A549 (cell line): Measurements from ENCODE around the gene ZBTB11.
A peak's percentile ranks its signal among the peaks of the same experiment; 100 is the strongest.

Experiments
- EP300 ChIP-seq, 2 experiments: fragments of >200 bp; sonication (Bioruptor Twin); formaldehyde crosslinking; IDR thresholded peaks; 2 replicates in 1 of 2; 3 replicates in 1 of 2; pipeline ENCODE4 v1.6.1; 2016 to 2017
- FOSB ChIP-seq: fragments of 250-450 bp; sonication (Bioruptor Pico); IDR thresholded peaks from 2 replicates; pipeline ENCODE4 v1.5.0; 2020; ENCODE audit warnings: mild to moderate bottlenecking, moderate library complexity
- HOXB5 ChIP-seq: fragments of 250-450 bp; sonication (Bioruptor Pico); IDR thresholded peaks from 2 replicates; pipeline ENCODE4 v1.5.0; 2020; ENCODE audit warnings: mild to moderate bottlenecking, moderate library complexity
- MAFK ChIP-seq: fragments of 450-650 bp; IDR thresholded peaks from 2 replicates; pipeline ENCODE4 v1.6.1; 2014; ENCODE audit not compliant: partially characterized antibody
- POLR2A ChIP-seq: IDR thresholded peaks from 2 replicates; pipeline ENCODE4 v1.6.1; 2012; ENCODE audit warnings: mild to moderate bottlenecking, low read length
- RNF2 ChIP-seq: fragments of 200-600 bp; sonication (generic); IDR thresholded peaks from 2 replicates; pipeline ENCODE4 v1.6.1; 2016; ENCODE audit warnings: low read depth, mild to moderate bottlenecking, antibody characterized with exemption, moderate library complexity, borderline replicate concordance
- SMC3 ChIP-seq: fragments of >200 bp; sonication (Bioruptor Twin); formaldehyde crosslinking; IDR thresholded peaks from 3 replicates; pipeline ENCODE4 v1.6.1; 2018; ENCODE audit warnings: inconsistent platforms
- TF ChIP-seq, protein P1 (sequence below): fragments of 150-350 bp; IDR thresholded peaks from 2 replicates; pipeline ENCODE4 v1.6.1; 2014; ENCODE audit warnings: low read depth, mild to moderate bottlenecking, low read length
- TF ChIP-seq, protein P2 (sequence below): fragments of >200 bp; sonication (Bioruptor Twin); formaldehyde crosslinking; IDR thresholded peaks from 3 replicates; pipeline ENCODE4 v1.5.1; 2016
- TF ChIP-seq, protein P3 (sequence below): IDR thresholded peaks from 2 replicates; pipeline ENCODE4 v1.6.1; 2012
- TF ChIP-seq, protein P4 (sequence below): fragments of 450-650 bp; IDR thresholded peaks from 2 replicates; pipeline ENCODE4 v1.6.1; 2014; ENCODE audit warnings: antibody characterized with exemption

DNA sequence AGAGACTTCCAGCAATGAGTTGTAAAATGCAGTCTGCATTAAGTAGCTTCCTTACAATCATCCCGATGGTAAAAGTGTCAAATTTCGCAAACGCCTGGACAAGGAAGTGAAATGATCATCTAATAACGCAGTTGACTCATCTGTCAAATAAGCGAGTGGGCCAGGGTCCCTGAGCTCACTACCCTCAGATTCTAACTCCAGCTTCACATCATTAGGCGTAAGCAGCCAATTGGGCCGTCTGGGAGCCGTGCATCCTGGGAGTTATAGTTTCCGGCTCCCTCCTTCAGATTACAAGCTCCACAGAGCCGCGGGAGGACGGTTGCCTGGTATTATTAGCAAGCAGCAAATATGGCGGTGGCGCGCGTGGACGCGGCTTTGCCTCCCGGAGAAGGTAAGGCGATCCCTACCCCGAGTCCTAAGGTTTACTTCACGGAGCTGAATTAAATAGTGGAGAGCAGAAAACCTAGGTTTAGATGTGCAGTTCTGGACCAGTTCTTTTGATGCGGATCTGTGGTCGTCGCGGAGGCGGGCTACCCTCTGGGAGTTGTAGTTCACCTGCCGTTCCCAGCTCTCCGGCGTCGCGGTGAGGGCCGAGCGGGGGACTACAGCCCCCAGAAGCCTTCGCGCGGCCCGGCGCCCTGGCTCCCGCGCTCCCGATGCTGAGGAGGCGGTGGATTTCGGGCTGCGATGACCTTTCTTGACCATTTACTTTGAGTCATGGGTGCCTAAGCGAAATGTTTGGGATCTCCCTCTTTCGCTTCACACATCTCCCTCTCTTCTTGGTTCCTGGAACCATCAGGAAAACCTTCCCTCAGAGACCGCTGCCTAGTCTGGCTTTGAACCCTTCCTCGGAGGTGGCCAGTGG lies 47.6 kb upstream of the ZBTB11 start, which contains the start of gene CEP97:
- TF ChIP-seq, protein P1, sequence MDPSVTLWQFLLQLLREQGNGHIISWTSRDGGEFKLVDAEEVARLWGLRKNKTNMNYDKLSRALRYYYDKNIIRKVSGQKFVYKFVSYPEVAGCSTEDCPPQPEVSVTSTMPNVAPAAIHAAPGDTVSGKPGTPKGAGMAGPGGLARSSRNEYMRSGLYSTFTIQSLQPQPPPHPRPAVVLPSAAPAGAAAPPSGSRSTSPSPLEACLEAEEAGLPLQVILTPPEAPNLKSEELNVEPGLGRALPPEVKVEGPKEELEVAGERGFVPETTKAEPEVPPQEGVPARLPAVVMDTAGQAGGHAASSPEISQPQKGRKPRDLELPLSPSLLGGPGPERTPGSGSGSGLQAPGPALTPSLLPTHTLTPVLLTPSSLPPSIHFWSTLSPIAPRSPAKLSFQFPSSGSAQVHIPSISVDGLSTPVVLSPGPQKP: no peak
- TF ChIP-seq, protein P2, sequence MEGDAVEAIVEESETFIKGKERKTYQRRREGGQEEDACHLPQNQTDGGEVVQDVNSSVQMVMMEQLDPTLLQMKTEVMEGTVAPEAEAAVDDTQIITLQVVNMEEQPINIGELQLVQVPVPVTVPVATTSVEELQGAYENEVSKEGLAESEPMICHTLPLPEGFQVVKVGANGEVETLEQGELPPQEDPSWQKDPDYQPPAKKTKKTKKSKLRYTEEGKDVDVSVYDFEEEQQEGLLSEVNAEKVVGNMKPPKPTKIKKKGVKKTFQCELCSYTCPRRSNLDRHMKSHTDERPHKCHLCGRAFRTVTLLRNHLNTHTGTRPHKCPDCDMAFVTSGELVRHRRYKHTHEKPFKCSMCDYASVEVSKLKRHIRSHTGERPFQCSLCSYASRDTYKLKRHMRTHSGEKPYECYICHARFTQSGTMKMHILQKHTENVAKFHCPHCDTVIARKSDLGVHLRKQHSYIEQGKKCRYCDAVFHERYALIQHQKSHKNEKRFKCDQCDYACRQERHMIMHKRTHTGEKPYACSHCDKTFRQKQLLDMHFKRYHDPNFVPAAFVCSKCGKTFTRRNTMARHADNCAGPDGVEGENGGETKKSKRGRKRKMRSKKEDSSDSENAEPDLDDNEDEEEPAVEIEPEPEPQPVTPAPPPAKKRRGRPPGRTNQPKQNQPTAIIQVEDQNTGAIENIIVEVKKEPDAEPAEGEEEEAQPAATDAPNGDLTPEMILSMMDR: no peak
- TF ChIP-seq SMC3 (no peak), HOXB5 (no peak), POLR2A (peak; percentile 23; the same call in 1 of the 2 replicates), EP300 (IDR thresholded peaks at IDR 0.05) (no peak), MAFK (no peak), RNF2 (no peak), FOSB (CRISPR knock-in tag) (no peak)
- TF ChIP-seq, protein P3, sequence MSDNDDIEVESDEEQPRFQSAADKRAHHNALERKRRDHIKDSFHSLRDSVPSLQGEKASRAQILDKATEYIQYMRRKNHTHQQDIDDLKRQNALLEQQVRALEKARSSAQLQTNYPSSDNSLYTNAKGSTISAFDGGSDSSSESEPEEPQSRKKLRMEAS: peak; percentile 33; the same call in 1 of the 2 replicates
- TF ChIP-seq, protein P4, sequence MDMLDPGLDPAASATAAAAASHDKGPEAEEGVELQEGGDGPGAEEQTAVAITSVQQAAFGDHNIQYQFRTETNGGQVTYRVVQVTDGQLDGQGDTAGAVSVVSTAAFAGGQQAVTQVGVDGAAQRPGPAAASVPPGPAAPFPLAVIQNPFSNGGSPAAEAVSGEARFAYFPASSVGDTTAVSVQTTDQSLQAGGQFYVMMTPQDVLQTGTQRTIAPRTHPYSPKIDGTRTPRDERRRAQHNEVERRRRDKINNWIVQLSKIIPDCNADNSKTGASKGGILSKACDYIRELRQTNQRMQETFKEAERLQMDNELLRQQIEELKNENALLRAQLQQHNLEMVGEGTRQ: no peak
